HuH-7.5 (cell line): Measurements from ENCODE around the gene CFAP46.
"Not testable (repeated sequence)": the region's sequence is repeated elsewhere in the genome, so short reads cannot be mapped to it uniquely, and the experiment has no call there.

Experiments
- DNase-seq: peaks from one replicate; pipeline ENCODE4 v3.0.0; 2011; ENCODE audit warnings: low spot score

Gene CFAP46

DNA sequence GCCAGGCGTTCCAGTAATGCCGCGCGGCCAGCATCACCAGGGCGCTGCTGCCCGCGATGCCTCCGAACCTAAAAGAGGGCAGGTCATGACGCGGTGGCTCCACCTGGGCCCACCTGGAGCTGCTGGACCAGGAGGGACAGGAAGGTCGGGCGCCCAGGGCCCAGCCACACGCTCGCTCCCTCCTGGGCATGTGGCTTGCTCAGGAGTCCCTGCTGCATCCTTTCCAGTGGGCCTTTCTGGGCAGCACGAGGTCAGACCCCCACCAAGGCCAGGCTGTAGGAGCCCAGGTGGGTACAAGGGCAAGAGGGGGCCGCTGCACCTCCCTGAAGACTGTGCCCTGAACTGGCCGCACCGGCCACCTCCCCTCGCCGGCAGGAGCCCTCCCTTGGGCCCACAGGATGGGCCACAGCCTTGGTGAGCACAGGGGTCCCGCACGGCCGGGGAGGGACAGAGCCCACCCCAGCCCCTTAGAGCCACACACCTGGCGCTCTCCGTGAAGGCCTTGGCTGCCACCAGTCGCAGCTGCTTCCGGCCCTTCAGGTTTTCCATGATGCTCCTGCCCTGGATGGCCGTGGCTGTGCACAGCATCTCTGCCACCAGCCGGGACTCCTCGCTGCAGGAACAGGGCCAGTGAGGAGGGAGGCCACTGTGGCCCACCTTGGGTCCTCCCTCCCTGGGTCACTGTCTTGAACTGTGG lies 43.2 kb downstream of the CFAP46 start:
- DNase-seq: no peak

DNA sequence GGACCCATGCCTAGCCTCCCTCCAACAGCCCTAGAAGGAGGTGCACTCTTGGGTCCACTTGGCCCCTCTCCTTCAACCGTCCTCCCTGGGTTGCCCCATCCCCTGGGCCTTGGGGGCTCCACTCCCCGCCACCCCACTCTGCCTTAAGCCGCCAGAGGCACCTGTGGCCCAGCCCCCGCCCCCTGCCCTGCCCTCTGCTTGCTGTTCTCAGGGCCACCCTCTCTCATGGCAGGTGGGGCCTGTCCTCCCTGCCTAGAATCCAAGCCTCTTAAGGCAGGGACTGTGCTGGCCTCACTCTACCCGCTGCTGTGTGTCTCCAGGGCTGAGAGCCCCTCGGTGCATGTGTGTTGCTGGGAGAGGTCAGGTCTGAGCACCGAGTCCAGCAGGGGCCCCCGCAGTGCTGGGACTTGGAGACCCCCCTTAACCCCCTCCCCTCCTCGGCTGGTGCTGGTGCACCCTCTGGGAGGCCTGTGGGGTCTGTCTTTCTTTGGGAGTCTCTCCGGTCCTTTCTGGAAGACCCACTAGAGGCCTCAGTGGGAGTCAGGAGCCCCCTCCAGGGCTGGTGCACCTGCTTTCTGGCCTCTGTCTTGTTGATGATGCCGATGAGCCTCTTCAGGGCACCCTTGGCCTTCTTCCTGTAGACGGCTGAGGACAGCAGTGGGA lies 43.8 kb downstream of the CFAP46 start:
- no peak for DNase-seq

DNA sequence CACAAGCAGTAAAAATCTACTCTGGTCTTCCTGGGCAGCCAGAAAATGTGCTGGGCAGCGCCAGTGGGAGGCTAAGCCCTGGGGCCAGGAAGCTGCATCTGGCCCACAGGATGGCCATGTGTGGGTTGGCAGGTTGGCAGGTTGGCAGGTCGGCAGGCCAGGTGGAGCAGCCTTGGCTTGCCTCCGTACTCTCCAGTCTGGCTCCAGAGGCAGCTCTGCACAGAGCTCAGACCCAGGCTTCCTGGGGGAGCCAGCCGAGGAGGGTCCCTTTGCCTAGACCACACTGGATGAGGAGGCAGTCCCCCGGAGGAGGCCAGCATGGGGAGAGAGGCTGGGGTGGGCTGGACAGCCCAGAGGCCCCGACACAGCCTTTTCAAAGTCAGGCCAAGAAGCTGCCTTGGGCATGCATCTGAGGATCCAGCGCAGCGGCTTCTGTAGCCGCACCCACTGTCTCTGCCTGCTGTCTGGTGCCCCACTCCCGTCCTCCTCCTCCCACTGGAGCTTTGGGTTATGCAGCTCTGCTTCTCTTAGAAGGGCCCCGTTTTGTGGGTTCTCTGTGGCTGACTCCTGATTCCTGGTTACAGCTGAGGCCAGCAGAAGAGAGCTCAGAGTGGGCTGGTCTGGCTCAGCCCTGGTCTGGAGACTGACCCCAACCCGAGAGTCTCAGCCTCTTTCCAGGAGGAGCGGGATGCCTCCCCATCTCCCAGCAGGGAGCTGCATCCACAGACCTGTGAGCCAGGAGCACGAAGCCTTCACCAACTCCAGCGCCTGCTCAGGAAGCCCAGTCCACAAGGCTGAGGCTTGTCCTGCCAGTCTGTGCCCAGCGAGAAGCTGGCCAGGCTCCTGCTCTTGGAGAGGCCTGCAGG lies 44.6 kb downstream of the CFAP46 start:
- no peak for DNase-seq

DNA sequence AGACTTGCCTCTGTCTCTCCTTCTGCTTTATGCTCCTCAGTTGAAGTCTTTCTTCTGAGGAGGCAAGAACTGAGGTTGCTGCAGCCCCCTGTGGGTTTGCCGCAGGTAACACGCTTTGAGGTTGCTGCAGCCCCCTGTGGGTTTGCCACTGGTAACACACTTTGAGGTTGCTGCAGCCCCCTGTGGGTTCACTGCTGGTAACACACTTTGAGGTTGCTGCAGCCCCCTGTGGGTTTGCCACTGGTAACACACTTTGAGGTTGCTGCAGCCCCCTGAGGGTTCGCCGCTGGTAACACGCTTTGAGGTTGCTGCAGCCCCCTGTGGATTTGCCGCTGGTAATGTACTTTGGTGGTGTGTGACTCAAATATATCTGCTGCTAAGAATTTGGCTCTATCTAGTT lies 48.6 kb downstream of the CFAP46 start:
- not testable (repeated sequence) for DNase-seq

DNA sequence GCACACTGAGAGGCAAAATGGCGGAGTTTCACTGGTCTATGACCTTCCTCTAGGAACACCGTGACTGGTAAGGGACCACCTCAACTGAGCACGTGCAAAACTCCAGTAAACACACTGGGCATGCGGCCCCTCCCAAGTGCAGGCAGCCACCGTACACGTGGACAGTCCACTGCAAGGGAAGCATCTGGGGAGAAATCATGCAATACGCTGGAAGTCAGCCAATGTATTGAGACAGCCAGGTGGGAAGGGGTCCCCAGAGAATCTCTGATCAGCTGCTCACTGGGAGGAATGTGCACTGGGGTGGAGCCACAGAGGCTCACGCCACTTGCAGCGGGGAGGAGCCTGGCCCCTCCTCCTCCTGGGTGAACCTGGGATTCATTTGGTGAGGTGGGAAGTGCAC lies 49.3 kb downstream of the CFAP46 start:
- no peak for DNase-seq

DNA sequence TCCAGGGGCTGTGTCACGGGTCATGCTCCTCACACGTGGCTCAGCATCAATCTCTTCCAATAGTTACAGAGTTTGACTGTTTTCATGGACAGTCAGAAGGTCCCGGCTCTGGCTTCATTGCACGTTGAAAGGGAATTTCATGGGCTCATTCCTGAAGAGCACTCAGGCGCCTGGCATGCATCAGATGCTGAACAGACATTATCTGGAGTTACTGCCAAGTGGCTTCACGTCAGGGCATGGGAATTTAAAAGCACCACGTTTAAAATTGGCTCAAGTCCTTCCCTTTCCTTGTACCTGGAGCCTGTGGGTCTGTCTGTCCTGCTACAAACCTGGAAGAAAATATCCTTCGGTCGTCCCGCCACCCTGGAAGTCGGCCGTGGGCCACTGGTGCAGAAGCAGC lies 50.4 kb downstream of the CFAP46 start:
- DNase-seq: no peak

DNA sequence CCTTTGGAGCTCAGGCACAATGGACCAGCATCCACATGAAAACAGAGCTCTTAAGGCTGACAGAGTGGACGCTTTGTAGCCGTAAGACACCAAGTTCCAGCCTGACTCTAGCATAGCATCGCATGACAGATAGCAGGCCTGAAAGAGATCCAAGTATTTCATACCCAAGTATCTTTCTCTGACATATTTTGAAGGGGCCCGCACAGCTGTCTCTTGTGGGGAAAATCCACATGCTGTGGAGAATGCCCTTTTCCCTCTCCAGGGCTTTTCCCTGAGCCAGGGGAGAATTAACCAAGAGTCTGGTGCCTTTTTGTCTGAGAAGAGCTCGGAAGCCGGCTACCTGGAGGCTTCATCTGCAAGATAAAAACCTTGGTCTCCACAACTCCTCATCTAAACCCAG lies 51.0 kb downstream of the CFAP46 start:
- no peak for DNase-seq

DNA sequence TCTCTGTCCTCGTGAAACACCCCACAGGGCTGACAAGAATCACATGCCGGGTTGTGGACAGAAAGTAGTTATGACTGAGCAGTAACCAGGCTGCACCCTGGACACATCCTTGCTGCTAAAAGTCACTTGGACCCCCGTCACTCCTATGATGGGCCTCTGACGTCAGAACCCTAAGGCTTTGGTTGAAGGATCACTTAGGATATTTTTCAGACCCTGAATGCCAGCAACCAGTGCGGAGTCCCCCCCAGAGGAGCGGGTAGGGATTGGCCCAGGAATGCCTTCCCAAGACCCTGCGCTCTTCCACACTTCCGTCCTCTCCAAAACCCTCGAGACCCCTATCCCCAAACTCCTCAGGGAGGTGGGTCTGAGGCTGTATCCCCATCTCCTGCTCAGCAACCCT lies 52.1 kb downstream of the CFAP46 start:
- no peak for DNase-seq

DNA sequence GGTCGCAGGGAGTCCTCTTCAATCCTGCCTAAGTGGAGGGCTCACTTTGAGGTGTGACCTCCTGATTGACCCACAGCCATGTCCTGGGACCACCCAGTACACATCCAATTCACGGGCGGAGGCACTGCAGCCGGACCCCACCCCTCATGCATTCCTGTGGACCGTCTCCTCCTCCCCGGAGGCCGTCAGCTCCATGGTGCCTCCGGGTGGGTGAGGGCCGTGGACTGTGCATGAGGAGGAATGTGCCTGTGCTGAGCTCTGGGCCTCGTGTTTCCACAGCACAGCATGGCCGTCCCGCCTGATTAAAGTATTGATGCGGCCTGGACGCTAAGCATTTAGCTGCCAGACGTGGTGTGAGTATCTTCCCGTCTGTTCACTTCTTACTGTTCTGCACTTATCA lies 52.8 kb downstream of the CFAP46 start:
- DNase-seq: no peak

DNA sequence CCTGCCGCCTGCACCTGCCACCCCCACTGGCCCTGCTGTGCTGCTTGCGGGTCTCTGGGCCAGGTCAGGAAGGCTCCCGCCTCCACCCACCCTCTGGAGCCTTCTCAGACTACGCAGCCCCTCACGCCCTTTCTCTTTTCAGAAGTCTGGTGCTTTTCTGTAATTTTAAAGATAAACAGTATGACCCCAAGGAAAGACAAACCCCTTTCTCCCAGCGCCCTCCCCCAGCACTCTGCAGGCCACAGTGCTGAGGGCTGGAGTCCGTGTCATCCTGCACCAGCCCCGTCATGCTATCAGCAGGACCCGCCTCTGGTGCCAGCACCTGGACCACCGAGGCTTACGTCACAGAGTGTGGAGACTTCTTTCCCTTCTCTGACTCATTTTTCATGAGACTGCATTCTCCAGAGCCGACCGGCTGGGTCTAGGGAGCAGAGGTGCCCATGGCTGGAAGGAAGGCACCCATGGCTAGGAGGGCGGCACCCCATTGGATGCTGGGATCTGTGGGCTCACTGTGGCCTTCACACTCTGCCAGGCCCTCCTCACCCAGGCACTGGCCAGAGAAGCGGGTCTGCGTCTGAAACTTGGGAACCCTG lies 53.4 kb downstream of the CFAP46 start:
- DNase-seq: no peak

DNA sequence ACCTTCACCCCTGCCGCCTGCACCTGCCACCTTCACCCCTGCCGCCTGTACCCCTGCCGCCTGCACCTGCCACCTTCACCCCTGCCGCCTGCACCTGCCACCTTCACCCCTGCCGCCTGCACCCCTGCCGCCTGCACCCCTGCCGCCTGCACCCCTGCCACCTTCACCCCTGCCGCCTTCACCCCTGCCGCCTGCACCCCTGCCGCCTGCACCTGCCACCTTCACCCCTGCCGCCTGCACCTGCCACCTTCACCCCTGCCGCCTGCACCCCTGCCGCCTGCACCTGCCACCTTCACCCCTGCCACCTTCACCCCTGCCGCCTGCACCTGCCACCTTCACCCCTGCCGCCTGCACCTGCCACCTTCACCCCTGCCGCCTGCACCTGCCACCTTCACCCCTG lies 53.9 kb downstream of the CFAP46 start:
- DNase-seq: not testable (repeated sequence)

DNA sequence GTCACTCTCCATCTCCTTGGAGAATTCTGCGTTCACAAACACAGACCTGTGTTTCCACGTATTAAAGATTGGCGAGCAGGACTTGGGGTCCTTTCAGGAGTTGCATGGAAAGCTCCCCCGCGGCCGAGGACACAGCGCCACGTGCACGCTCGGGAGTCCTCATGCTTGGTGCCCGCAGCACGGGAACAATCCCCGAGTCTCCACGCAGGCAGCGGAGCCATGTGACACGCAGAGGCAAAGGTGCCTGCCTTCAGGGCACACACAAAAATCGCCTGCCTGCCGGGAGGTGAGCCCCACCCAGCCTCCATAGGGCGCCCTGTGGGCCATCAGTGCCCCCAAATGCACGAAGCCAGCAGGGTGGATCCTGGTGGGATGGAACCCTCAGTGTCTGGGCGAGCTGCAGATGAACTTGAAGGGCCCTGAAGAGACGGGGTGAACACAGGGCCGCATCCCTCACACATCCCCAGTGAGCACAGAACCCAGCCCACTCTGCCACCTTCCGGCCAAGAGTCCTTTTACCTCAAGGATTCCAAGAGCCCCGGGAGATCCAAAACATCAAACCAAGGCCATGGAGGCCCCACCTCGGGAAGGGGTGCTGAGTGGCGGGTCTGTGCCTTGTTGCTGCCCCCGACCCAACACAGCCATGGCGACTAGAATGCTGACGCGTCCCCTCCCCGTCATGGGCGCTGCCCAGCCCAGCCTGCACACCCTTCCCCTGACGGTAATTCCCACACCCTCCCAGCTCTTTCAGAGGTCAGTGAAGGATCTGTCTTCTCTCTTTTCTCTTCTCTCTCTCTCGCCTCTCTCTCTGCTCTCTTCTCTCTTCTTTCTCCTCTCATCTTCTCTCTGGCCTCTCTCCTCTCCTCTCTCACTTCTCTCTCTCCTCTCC lies 55.9 kb downstream of the CFAP46 start:
- DNase-seq: no peak

DNA sequence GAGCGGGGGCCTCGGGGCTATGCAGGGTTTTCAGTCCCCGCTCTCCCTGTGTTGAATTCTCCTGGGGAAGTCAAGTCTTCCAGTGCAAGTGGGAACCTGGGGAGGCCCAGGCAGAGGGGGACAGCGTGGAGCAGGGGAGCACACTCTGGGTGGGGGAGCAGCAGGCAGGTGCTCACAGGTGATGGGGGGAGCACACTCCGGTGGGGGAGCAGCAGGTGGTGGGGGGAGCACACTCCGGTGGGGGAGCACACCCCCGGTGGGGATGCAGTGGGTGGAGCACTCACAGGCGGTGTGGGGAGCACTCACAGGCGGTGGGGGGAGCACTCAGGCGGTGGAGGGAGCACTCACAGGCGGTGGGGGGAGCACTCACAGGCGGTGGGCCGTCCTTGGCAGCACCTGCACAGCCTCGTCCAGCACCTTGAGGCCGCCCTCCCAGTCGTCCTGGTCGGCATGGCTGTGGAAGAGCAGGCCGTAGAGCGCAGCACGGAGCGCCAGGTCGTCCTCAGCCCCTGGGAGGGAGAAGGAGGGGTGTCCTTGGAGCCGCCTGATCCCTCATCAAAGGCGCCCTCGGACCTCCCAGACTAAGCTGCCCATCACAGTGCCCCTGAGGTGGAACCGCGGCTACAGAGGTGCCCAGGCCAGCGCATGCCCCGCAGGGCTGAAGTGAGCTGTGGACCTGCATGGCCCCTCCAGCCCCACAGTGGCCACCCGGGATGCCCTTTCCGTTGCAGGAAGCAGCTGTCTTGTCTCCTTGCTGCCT lies 56.7 kb downstream of the CFAP46 start:
- DNase-seq: no peak

DNA sequence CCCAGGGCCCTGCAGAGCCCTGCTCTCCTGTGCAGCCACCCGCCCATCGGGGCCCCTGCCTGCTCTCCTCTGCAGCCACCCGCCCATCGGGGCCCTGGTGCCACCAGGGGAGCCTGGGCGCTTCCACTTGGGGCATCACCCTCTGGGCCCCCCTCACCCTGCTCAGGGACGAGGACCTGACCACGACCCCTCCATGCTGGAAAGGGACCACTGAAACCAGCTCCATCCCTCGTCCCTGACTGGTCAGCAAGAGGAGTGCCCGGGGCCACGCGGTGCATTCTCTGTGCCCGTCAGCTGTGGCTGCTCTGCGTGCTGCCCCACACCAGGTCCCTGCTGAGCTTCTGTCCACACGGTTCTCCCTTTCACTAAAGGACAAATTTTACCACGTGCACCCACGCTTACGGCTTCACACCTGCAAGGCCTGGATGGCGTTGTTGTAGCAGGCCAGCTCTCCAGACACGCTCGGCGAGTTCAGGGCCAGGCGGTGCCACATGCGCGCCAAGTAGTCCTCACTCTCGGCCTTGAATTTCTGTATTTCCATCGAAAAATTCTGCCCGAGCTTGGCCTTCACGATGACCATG lies 57.6 kb downstream of the CFAP46 start:
- DNase-seq: no peak

DNA sequence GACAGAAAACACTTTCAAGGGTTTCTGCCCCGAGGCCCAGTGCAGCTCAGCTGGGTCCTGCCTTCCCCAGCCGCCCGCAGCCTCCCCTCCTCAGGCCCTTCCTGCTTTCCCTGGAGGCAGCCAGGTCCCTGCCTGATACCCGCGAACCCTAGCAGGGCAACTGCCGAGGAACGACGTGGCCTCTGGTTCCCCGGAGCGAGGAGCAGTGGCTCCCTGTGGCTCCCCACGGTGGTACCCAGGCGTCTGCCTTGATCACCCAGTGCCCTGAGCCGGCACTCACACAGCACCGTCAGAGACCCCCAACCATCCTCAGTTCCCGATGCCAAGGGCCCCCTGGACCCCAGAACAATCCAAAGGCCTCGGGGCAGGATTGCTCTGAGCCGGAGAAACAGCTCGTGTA lies 58.3 kb downstream of the CFAP46 start:
- DNase-seq: no peak

DNA sequence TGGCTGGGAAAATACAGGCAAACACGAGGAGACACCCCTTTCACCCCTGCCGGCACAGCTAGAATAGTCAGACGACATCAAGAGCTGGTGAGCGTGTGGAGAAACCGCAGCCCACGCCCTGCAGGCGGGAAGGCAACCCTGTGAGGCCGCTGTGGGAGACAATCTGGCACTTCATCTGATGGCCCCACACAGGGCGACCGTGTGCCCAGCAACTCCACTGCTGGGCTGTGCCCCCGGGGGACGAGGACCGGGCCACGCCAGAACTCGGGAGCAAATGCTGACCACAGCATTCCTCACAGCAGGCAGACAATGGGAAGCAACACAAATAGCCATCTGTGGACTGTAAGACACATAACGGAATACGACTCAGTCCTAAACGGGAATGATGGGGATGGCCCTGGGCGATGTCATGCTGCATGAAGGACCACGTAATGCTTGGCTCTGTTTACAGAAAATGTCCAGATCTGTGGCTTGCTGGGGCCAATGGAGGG lies 58.9 kb downstream of the CFAP46 start:
- DNase-seq: no peak

DNA sequence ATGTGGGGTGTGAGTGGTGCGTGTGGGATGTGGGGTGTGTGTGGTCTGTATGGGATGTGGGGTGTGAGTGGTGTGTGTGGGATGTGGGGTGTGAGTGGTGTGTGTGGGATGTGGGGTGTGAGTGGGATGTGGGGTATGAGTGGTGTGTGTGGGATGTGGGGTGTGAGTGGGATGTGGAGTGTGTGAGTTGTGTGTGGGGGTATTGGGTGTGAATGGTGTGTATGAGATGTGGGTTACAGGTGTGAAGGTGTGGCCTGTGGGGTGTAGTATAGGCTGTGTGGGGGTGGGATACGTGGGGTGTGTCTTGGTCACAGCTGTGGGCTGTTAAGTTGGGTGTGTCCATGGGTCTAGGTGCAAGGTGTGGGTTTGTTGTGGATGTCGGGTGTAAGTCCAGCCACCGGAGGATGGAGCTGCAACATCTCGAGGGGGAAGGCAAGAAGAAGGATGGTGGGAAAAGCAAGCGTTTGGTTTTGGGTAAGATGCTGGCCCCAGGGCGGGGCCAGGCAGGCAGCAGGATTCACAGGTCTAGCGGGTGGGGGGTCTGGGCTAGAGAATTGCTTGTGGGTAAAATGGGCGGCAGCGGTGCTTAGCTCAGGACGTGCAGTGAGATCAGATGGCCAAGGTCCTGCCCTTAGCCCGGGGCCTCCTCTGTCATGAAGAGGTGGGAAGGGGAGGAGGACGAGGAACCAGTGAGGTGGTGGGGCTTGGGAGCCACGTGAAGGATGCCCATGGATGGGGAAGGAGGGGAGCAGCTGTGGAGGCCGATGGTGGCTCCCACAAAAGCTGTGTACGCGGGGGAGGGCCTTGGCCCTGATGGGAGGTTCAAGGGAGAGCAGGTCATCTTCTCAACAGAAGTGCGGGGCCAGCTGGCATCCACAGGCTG lies 60.1 kb downstream of the CFAP46 start:
- no peak for DNase-seq

DNA sequence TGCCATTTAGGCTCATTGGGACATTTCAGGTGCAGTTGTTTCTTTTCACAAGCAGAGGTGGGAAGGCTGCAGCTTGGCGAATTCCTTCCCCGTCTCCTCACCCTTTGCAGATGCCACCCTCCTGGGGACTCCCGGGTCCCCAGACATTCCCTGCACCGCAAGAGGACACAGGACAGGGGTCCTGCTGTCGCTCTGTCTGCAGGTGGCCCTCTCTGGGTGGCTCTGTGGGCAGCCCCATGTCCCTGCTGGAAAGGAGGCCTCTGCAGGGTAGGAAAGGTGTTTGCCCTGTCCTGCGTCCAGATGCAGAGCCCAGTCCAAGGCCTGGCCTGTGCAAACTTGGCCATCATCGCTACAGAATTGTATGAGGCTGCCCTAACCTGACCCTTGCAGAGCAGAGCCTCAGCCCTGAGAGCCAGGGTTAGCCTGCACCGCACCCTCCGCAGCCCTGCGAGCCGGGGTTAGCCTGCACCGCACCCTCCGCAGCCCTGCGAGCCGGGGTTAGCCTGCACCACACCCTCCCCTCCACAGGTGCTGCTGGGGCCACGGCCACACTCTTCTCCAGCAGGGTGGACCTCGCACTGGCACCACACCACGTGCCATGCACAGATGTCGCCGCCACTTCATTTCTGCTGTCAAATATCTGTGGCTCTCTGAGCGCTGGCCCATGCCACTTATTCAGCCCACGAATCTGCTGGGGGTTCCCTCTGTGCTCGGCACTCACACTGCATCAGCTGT lies 61.0 kb downstream of the CFAP46 start:
- DNase-seq: no peak
